ENCODE results near the gene NEBL. TPM values are rescaled to one million over a fixed set of nuclear protein-coding genes. Genes with fewer than 3 reads are reported as not detected.

The NEBL gene
- total RNA-seq, 4 donors from 2014 or later: 2.1 to 3.5 (median 2.5) TPM

DNA sequence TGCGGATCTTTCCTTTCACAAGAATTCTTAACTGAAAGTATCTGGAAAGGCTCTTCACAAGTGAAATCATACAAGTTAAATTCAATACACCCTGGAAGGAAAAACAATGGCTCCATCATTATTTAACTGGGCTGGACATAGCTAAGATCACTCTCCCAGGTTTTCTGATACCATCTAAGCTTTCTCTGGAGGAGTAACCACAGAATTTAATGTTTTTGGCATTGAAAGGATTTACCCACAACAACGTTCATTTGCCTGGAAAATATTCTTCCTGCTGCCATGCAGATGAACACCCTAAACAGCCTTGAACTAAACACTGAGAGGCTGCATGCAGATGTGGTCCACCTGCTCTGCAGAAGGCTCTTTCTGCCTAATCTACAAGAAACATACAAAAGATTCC, 4.3 kb downstream of the NEBL start:
- Histone ChIP-seq H3K27ac (replicated peaks in 1 of 4) (no peak overlapping the region), H3K4me1 (no peaks in the 10 kb centered on the region), H3K27me3 (peaks cover 0 to 8% (median 0%) of the 10 kb centered on the region in 4 donors), H3K36me3 (peaks cover 0 to 2% (median 0%) of the 10 kb centered on the region in 4 donors), H3K4me3 (no peak overlapping the region), H3K9me3 (no peaks in the 10 kb centered on the region)
- intact Hi-C loops (cut with DNase I): no loop called here
- no peak for TF ChIP-seq EP300 (IDR thresholded peaks at IDR 0.05)
- no peak for TF ChIP-seq POLR2A (IDR thresholded peaks at IDR 0.05; ENCODE audit: low read depth)
- no peak for TF ChIP-seq POLR2AphosphoS5 (IDR thresholded peaks at IDR 0.05)
- TF ChIP-seq, protein P1, sequence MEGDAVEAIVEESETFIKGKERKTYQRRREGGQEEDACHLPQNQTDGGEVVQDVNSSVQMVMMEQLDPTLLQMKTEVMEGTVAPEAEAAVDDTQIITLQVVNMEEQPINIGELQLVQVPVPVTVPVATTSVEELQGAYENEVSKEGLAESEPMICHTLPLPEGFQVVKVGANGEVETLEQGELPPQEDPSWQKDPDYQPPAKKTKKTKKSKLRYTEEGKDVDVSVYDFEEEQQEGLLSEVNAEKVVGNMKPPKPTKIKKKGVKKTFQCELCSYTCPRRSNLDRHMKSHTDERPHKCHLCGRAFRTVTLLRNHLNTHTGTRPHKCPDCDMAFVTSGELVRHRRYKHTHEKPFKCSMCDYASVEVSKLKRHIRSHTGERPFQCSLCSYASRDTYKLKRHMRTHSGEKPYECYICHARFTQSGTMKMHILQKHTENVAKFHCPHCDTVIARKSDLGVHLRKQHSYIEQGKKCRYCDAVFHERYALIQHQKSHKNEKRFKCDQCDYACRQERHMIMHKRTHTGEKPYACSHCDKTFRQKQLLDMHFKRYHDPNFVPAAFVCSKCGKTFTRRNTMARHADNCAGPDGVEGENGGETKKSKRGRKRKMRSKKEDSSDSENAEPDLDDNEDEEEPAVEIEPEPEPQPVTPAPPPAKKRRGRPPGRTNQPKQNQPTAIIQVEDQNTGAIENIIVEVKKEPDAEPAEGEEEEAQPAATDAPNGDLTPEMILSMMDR (IDR thresholded peaks at IDR 0.05): no peak
- WGBS: 71% methylated on average over 2 of the region's 2 CpGs
- DNase-seq (ENCODE audit: extremely low spot score): no peak

DNA sequence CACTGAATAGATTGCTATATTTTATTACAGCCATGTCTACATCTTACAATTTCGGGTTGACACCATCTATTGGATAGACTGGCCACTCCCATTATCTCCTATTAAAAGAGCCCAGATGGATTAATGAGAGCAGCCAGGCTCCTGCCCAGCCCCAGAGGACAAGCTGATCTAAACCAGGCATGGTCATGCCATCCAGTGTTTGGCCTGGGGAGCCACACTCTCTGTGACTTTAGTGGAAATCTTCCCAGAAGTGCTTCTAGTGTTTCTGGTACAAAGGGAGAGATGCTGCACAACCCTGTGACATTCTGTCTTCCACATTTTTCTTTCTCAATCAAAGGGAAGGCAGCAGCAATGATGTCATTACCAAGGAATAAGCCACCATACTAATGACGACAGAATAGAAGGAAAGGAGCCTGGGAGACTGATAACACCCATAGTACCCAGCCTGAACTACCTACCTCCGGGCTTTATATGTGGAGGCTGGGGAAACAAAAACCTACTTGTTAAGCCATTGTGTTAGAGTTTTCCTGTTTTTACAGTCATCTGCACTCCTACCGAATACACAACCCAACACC, 5.0 kb downstream of the NEBL start:
- no peak overlapping the region for H3K4me3 ChIP-seq
- WGBS: 77% methylated on average over 4 of the region's 4 CpGs
- intact Hi-C loops (cut with DNase I): no loop called here

DNA sequence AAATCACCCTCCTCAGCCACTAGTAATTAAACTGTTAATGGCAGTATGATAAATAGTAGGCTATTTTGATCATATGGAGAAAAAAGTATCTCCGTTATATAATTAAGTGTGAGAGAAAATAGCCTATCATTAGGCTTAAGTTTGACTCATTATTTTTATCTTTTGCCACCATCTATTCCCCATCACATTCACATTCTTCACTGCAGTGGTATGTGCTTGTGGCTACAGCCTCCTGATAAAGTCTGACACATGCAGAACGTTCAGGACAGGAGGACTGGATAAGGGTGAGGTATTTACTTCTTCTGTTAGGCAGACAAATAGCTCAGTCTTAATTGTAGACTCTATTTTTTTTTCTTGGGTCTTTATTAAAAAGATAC, 5.8 kb downstream of the NEBL start:
- 54% methylated on average over 2 of the region's 2 CpGs for whole genome bisulfite sequencing
- no peaks in the 10 kb centered on the region for H3K9me3 ChIP-seq
- TF ChIP-seq POLR2AphosphoS5 (IDR thresholded peaks at IDR 0.05): no peak
- TF ChIP-seq, protein P1 (IDR thresholded peaks at IDR 0.05): no peak
- TF ChIP-seq EP300 (IDR thresholded peaks at IDR 0.05): no peak
- no peak for TF ChIP-seq POLR2A (IDR thresholded peaks at IDR 0.05; ENCODE audit: low read depth)
- H3K27ac ChIP-seq (replicated peaks in 1 of 4): no peak overlapping the region
- H3K36me3 ChIP-seq: peaks cover 0 to 13% (median 0%) of the 10 kb centered on the region in 4 donors
- no peak for DNase-seq (ENCODE audit: extremely low spot score)
- no peak overlapping the region for H3K4me3 ChIP-seq
- H3K4me1 ChIP-seq: no peaks in the 10 kb centered on the region
- intact Hi-C loops (cut with DNase I): no loop called here
- H3K27me3 ChIP-seq: peaks cover 0 to 8% (median 0%) of the 10 kb centered on the region in 4 donors

More for the DNA sequence above, 5.0 kb downstream of the NEBL start:
- H3K4me1 ChIP-seq: no peaks in the 10 kb centered on the region
- TF ChIP-seq POLR2AphosphoS5 (IDR thresholded peaks at IDR 0.05): no peak
- no peak for TF ChIP-seq EP300 (IDR thresholded peaks at IDR 0.05)
- TF ChIP-seq, protein P1 (IDR thresholded peaks at IDR 0.05): no peak
- TF ChIP-seq POLR2A (IDR thresholded peaks at IDR 0.05; ENCODE audit: low read depth): no peak
- H3K36me3 ChIP-seq: peaks cover 0 to 8% (median 0%) of the 10 kb centered on the region in 4 donors
- no peak for DNase-seq (ENCODE audit: extremely low spot score)
- H3K9me3 ChIP-seq: no peaks in the 10 kb centered on the region
- H3K27ac ChIP-seq (replicated peaks in 1 of 4): no peak overlapping the region
- peaks cover 0 to 8% (median 0%) of the 10 kb centered on the region in 4 donors for H3K27me3 ChIP-seq

DNA sequence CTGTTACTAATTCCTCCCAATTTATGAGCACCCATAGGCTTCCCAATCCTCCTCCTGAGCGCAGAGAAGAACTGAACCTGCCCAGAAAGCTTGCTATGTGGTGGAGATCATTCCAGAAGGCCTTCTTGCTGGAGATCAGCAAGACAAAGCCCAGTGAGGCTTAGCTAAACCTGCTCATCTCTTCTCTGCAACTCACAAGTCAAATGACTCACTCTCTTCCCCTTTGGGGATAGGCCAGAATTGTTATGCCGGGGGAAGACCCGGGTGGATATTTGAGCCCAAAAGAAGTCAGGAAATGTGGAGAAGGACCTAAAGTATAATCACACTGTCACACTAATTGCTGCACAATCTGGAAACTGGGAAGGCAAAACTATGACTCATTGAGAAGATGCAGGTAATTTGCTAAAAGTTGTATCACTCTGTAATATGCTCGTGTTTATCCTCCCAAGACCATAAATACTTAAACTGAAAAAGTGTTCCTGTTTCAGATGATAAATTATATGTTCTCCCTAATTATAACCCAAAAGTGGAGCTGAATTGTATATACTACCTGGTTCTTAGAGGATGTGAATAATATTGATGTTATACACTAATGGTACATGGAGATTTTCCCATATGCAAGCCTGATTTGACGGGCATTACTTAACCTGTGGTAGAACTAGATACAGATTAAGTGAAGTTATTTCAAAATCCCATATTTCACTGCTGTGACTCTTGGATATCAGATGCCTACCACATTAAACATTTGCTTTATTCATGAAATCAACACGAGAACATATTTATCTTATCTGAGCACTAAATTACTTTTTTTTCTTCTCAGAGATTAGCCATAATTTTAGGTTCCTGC, 6.4 kb downstream of the NEBL start:
- 77% methylated on average over 6 of the region's 6 CpGs for WGBS
- DNase-seq (ENCODE audit: extremely low spot score): no peak
- H3K27ac ChIP-seq (replicated peaks in 1 of 4): no peak overlapping the region
- H3K27me3 ChIP-seq: peaks cover 0 to 8% (median 0%) of the 10 kb centered on the region in 4 donors
- H3K9me3 ChIP-seq: no peaks in the 10 kb centered on the region
- peaks cover 0 to 16% (median 0%) of the 10 kb centered on the region in 4 donors for H3K36me3 ChIP-seq
- H3K4me1 ChIP-seq: no peaks in the 10 kb centered on the region
- intact Hi-C loops (cut with DNase I): no loop called here
- no peak overlapping the region for H3K4me3 ChIP-seq
- no peak for TF ChIP-seq POLR2A (IDR thresholded peaks at IDR 0.05; ENCODE audit: low read depth)
- no peak for TF ChIP-seq POLR2AphosphoS5 (IDR thresholded peaks at IDR 0.05)
- TF ChIP-seq EP300 (IDR thresholded peaks at IDR 0.05): no peak
- TF ChIP-seq, protein P1 (IDR thresholded peaks at IDR 0.05): no peak

Measured in esophagus muscularis mucosa (tissue), 4 donors.